H9 (cell line): Measurements from ENCODE around the gene OR6N1. TPM values are rescaled to one million over a fixed set of nuclear protein-coding genes. Genes with fewer than 3 reads are reported as not detected.

Experiments
- DNase-seq: peaks from one replicate; pipeline ENCODE4 v3.0.0-alpha.2; 2017
- H2AFZ ChIP-seq: one replicate; pipeline ENCODE4 v1.6.1; 2013; ENCODE audit warnings: mild to moderate bottlenecking, low read length, control low read depth, moderate library complexity
- H2AK5ac ChIP-seq: 2 replicates; pipeline ENCODE4 v1.6.1; 2013; ENCODE audit warnings: low read length, control low read depth, mixed read lengths; ENCODE audit not compliant: insufficient read length
- H2BK120ac ChIP-seq: one replicate; pipeline ENCODE4 v1.6.1; 2013; ENCODE audit warnings: low read depth, mild to moderate bottlenecking, low read length, control low read depth, inconsistent platforms; ENCODE audit not compliant: poor library complexity, severe bottlenecking
- H2BK12ac ChIP-seq: 2 replicates; pipeline ENCODE4 v1.6.1; 2013; ENCODE audit warnings: low read length, control low read depth, mixed read lengths, low read depth; ENCODE audit not compliant: insufficient read length
- H2BK15ac ChIP-seq: 2 replicates; pipeline ENCODE4 v1.6.1; 2013; ENCODE audit warnings: low read depth, low read length, control low read depth
- H2BK20ac ChIP-seq: one replicate; pipeline ENCODE4 v1.6.1; 2013; ENCODE audit warnings: low read depth, mild to moderate bottlenecking, low read length, control low read depth, inconsistent platforms; ENCODE audit not compliant: poor library complexity, severe bottlenecking
- H2BK5ac ChIP-seq: 2 replicates; pipeline ENCODE4 v1.6.1; 2013; ENCODE audit warnings: low read length, control low read depth, mixed read lengths; ENCODE audit not compliant: insufficient read length
- H3K14ac ChIP-seq: 2 replicates; pipeline ENCODE4 v1.6.1; 2013; ENCODE audit warnings: low read length, control low read depth; ENCODE audit not compliant: insufficient read depth
- H3K18ac ChIP-seq: 2 replicates; pipeline ENCODE4 v1.6.1; 2013; ENCODE audit warnings: low read depth, mild to moderate bottlenecking, mixed read lengths, low read length, control low read depth; ENCODE audit not compliant: insufficient read length
- H3K23ac ChIP-seq: 2 replicates; pipeline ENCODE4 v1.6.1; 2013; ENCODE audit warnings: low read length, control low read depth, mixed read lengths, low read depth; ENCODE audit not compliant: insufficient read length
- H3K23me2 ChIP-seq: 2 replicates; pipeline ENCODE4 v1.6.1; 2013; ENCODE audit warnings: low read depth, mild to moderate bottlenecking, mixed read lengths, low read length, control low read depth; ENCODE audit not compliant: insufficient read length, poor library complexity, severe bottlenecking
- H3K27ac ChIP-seq: 2 replicates; pipeline ENCODE4 v1.5.1; 2013; ENCODE audit warnings: low read length, control low read depth, mixed read lengths, low read depth; ENCODE audit not compliant: insufficient read length
- H3K27me3 ChIP-seq: 2 replicates; pipeline ENCODE4 v1.6.1; 2013; ENCODE audit warnings: low read length, control low read depth, inconsistent platforms; ENCODE audit not compliant: insufficient read depth
- H3K4ac ChIP-seq: 2 replicates; pipeline ENCODE4 v1.6.1; 2013; ENCODE audit warnings: low read depth, mild to moderate bottlenecking, control low read depth, inconsistent platforms, low read length, moderate library complexity
- H3K4me1 ChIP-seq: 2 replicates; pipeline ENCODE4 v1.6.1; 2013; ENCODE audit warnings: low read length, control low read depth, inconsistent platforms; ENCODE audit not compliant: insufficient read depth
- H3K4me2 ChIP-seq: 2 replicates; pipeline ENCODE4 v1.6.1; 2013; ENCODE audit warnings: low read length, control low read depth, mixed read lengths; ENCODE audit not compliant: insufficient read length, insufficient read depth
- H3K56ac ChIP-seq: 2 replicates; pipeline ENCODE4 v1.6.1; 2013; ENCODE audit warnings: low read depth, mild to moderate bottlenecking, mixed read lengths, low read length, control low read depth; ENCODE audit not compliant: insufficient read length
- H3K79me1 ChIP-seq: 2 replicates; pipeline ENCODE4 v1.6.1; 2013; ENCODE audit warnings: low read depth, mild to moderate bottlenecking, moderate library complexity, low read length, control low read depth, inconsistent platforms; ENCODE audit not compliant: insufficient read depth, poor library complexity, severe bottlenecking
- H3K79me2 ChIP-seq: 2 replicates; pipeline ENCODE4 v1.6.1; 2013; ENCODE audit warnings: low read length, control low read depth, inconsistent platforms; ENCODE audit not compliant: insufficient read depth
- H3K9ac ChIP-seq: 2 replicates; pipeline ENCODE4 v1.6.1; 2013; ENCODE audit warnings: low read length, control low read depth, mixed read lengths; ENCODE audit not compliant: insufficient read length; ENCODE audit errors: extremely low read depth
- H3K9me3 ChIP-seq: one replicate; pipeline ENCODE4 v1.6.1; 2013; ENCODE audit warnings: low read depth, low read length, inconsistent platforms; ENCODE audit not compliant: control insufficient read depth
- H3T11ph ChIP-seq: one replicate; pipeline ENCODE4 v1.6.1; 2013; ENCODE audit warnings: mild to moderate bottlenecking, low read length, control low read depth, inconsistent platforms
- H4K20me1 ChIP-seq: one replicate; pipeline ENCODE4 v1.6.1; 2013; ENCODE audit not compliant: control insufficient read depth, insufficient read length, insufficient read depth
- H4K5ac ChIP-seq: 2 replicates; pipeline ENCODE4 v1.6.1; 2013; ENCODE audit warnings: low read depth, mild to moderate bottlenecking, mixed read lengths, low read length, control low read depth; ENCODE audit not compliant: insufficient read length
- H4K8ac ChIP-seq: replicated peaks from 2 replicates; pipeline ENCODE4 v1.6.1; 2013; ENCODE audit warnings: low read length, control low read depth, mixed read lengths, low read depth; ENCODE audit not compliant: insufficient read length
- H4K91ac ChIP-seq: 2 replicates; pipeline ENCODE4 v1.6.1; 2013; ENCODE audit warnings: low read depth, mild to moderate bottlenecking, moderate library complexity, mixed read lengths, low read length, control low read depth; ENCODE audit not compliant: insufficient read length
- H3K27ac Mint-ChIP-seq, 3 experiments: 2 replicates in 2 of 3; 3 replicates in 1 of 3; pipeline ENCODE4 v1.8.0; 2020 to 2021; ENCODE audit warnings: mixed read lengths in 3 of 3, mild to moderate bottlenecking in 1 of 3, moderate library complexity in 1 of 3
- H3K27me3 Mint-ChIP-seq: 2 replicates; pipeline ENCODE4 v1.8.0; 2021; ENCODE audit warnings: low read depth, mild to moderate bottlenecking, moderate library complexity, mixed read lengths
- H3K36me3 Mint-ChIP-seq, 3 experiments: 2 replicates in 2 of 3; 3 replicates in 1 of 3; pipeline ENCODE4 v1.8.0; 2020 to 2021; ENCODE audit warnings: low read depth in 3 of 3, mixed read lengths in 3 of 3; ENCODE audit not compliant: insufficient read depth in 1 of 3
- H3K4me1 Mint-ChIP-seq, 2 experiments: 2 replicates each; pipeline ENCODE4 v1.8.0; 2020; ENCODE audit warnings: mixed read lengths in 2 of 2
- H3K4me3 Mint-ChIP-seq, 2 experiments: 2 replicates in 1 of 2; 3 replicates in 1 of 2; pipeline ENCODE4 v1.8.0; 2020 to 2021; ENCODE audit warnings: mild to moderate bottlenecking in 2 of 2, mixed read lengths in 2 of 2, moderate library complexity in 1 of 2
- H3K9me3 Mint-ChIP-seq, 2 experiments: 2 replicates in 1 of 2; 3 replicates in 1 of 2; pipeline ENCODE4 v1.8.0; 2020; ENCODE audit warnings: mild to moderate bottlenecking in 2 of 2, mixed read lengths in 2 of 2, moderate library complexity in 1 of 2
- CTCF ChIP-seq: fragments of 200-600 bp; sonication (generic); conservative IDR thresholded peaks from 3 replicates; pipeline ENCODE4 v1.8.0; 2021; ENCODE audit warnings: antibody characterized with exemption, mild to moderate bottlenecking
- WGBS: extraction: QIAGEN DNeasy Blood & Tissue Kit; methylation state at CpG from one replicate; pipeline ENCODE4 v1.1.7; 2013; ENCODE audit warnings: missing lambda C conversion rate, low lambda C conversion rate, mixed read lengths; ENCODE audit not compliant: insufficient read length; ENCODE audit errors: extremely low coverage; 5-methylcytosine and 5-hydroxymethylcytosine counted together
- total RNA-seq: library from RNA; stranded (reverse); gene quantifications from 2 replicates; pipeline ENCODE4 v1.2.1, GENCODE V29; 2021

The OR6N1 gene
- total RNA-seq, 1 experiment from 2014 or later, result not detected

- TF ChIP-seq CTCF, result no peak
- Histone ChIP-seq H3K4me1 (no peaks in the 10 kb centered on the region), H3K79me1 (no peaks in the 10 kb centered on the region), H4K8ac (no peak overlapping the region), H3K9ac (no peak overlapping the region), H2BK5ac (no peak overlapping the region), H3K4ac (no peak overlapping the region), H3K9me3 (no peaks in the 10 kb centered on the region), H3K79me2 (no peaks in the 10 kb centered on the region), H2AK5ac (no peak overlapping the region), H4K91ac (no peak overlapping the region), H3K23ac (no peak overlapping the region), H2BK15ac (no peak overlapping the region), H3K56ac (no peak overlapping the region), H3T11ph (no peak overlapping the region), H3K27ac (no peak overlapping the region), H2BK20ac (no peak overlapping the region), H3K14ac (no peak overlapping the region), H3K18ac (no peak overlapping the region), H3K23me2 (no peaks in the 10 kb centered on the region), H3K4me2 (no peak overlapping the region), H2BK12ac (no peak overlapping the region), H4K20me1 (no peaks in the 10 kb centered on the region), H2AFZ (no peak overlapping the region), H2BK120ac (no peak overlapping the region), H3K27me3 (no peaks in the 10 kb centered on the region), H4K5ac (no peak overlapping the region)
- Mint-ChIP-seq H3K4me3 (no peak overlapping the region), H3K4me1 (no peaks in the 10 kb centered on the region), H3K36me3 (no peaks in the 10 kb centered on the region), H3K9me3 (no peaks in the 10 kb centered on the region), H3K27ac (no peak overlapping the region), H3K27me3 (no peaks in the 10 kb centered on the region)
- DNase-seq, result no peak
- WGBS, result no CpG with 5 or more reads among the region's 2 CpGs
Measured at GRCh38 chr1:158812336-158812735, 40.3 kb upstream of the OR6N1 start.
